DND-41 (cell line): ENCODE data around the gene ANKLE1.

Source experiments
- ATAC-seq: fragments of 200-7000 bp; cut with Tn5 transposase; 3 replicates; pipeline ENCODE4 v1.9.1; 2021; ENCODE audit warnings: low read depth; ENCODE audit not compliant: insufficient read depth
- DNase-seq: peaks from one replicate; pipeline ENCODE4 v3.0.0-alpha.2; 2020
- H2AFZ ChIP-seq: 2 replicates; pipeline ENCODE4 v1.6.0; 2012; ENCODE audit warnings: low read depth, low read length
- H3K27ac ChIP-seq: 2 replicates; pipeline ENCODE4 v1.5.1; 2012; ENCODE audit warnings: low read length, inconsistent platforms
- H3K27me3 ChIP-seq: fragments of 200-600 bp; sonication (generic); 2 replicates; pipeline ENCODE4 v1.6.0; 2012; ENCODE audit warnings: low read length, mild to moderate bottlenecking, inconsistent platforms; ENCODE audit not compliant: insufficient read depth, poor library complexity
- H3K36me3 ChIP-seq: 2 replicates; pipeline ENCODE4 v1.5.1; 2012; ENCODE audit warnings: low read length, inconsistent platforms; ENCODE audit not compliant: insufficient read depth
- H3K4me1 ChIP-seq: 2 replicates; pipeline ENCODE4 v1.5.1; 2012; ENCODE audit warnings: mild to moderate bottlenecking, low read length; ENCODE audit not compliant: insufficient read depth
- H3K4me2 ChIP-seq: 2 replicates; pipeline ENCODE4 v1.6.0; 2012; ENCODE audit warnings: mild to moderate bottlenecking, moderate library complexity, low read length, inconsistent platforms; ENCODE audit not compliant: insufficient read depth
- H3K4me3 ChIP-seq, 2 experiments: fragments of 200-600 bp in 1 of 2; shearing (Covaris generic) in 1 of 2; 2 replicates each; pipeline ENCODE4 v1.5.1; 2012 to 2016; ENCODE audit warnings: inconsistent platforms in 2 of 2, low read length in 2 of 2, mild to moderate bottlenecking in 2 of 2, low read depth in 1 of 2, moderate library complexity in 1 of 2
- H3K79me2 ChIP-seq: 2 replicates; pipeline ENCODE4 v1.6.0; 2012; ENCODE audit warnings: low read length, inconsistent platforms; ENCODE audit not compliant: insufficient read depth
- H3K9ac ChIP-seq: 2 replicates; pipeline ENCODE4 v1.6.0; 2012; ENCODE audit warnings: low read depth, mild to moderate bottlenecking, inconsistent platforms, low read length, moderate library complexity
- H3K9me3 ChIP-seq: 2 replicates; pipeline ENCODE4 v1.5.1; 2012; ENCODE audit warnings: low read length, moderate library complexity, mild to moderate bottlenecking, inconsistent platforms; ENCODE audit not compliant: insufficient read depth, severe bottlenecking
- H4K20me1 ChIP-seq: 2 replicates; pipeline ENCODE4 v1.6.0; 2012; ENCODE audit warnings: low read length; ENCODE audit not compliant: insufficient read depth
- EZH2 ChIP-seq: IDR thresholded peaks from 3 replicates; pipeline ENCODE4 v1.6.1; 2012; ENCODE audit warnings: borderline replicate concordance, low read depth, mild to moderate bottlenecking, moderate library complexity, low read length, inconsistent platforms; ENCODE audit not compliant: severe bottlenecking
- TF ChIP-seq, protein P1 (sequence below): IDR thresholded peaks from 2 replicates; pipeline ENCODE4 v1.5.1; 2012; ENCODE audit warnings: borderline replicate concordance, low read length, moderate library complexity, mild to moderate bottlenecking; ENCODE audit not compliant: poor library complexity, severe bottlenecking; ENCODE audit errors: extremely low read depth

Gene ANKLE1

DNA sequence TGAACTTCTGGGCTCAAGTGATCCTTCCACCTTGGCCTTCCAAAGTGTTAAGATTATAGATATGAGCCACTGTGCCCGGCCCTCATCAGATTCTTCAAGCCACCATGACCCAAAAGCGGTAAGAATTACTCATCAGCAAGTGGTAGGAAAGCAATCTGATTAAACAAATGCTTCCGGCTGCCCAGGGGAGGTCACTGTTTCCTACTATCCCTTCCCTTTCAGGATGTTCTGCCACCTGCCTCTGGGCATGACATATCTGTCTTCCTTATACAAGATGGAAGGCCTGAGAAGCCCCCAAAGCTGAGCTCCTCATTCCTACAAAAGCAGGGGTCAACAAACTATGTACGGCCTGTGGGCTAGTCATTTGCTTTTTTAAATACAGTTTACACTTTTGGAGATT, 14.6 kb downstream of the ANKLE1 start:
- no peaks in the 10 kb centered on the region for H3K27me3 ChIP-seq
- peaks cover 28% of the 10 kb centered on the region for H3K4me1 ChIP-seq
- ATAC-seq (no peak), DNase-seq (no peak)
- H3K79me2 ChIP-seq: peaks cover 9% of the 10 kb centered on the region; the same call in 1 of the 2 replicates
- peaks cover 3% of the 10 kb centered on the region for H3K9me3 ChIP-seq
- H3K9ac ChIP-seq: no peak overlapping the region
- H3K27ac ChIP-seq: no peak overlapping the region
- H3K4me2 ChIP-seq: no peak overlapping the region
- peaks cover 7% of the 10 kb centered on the region; the same call in 1 of the 2 replicates for H3K36me3 ChIP-seq
- H3K4me3 ChIP-seq: no peak overlapping the region
- no peaks in the 10 kb centered on the region; the same call in 1 of the 2 replicates for H4K20me1 ChIP-seq
- no peak overlapping the region for H2AFZ ChIP-seq
- TF ChIP-seq, protein P1, sequence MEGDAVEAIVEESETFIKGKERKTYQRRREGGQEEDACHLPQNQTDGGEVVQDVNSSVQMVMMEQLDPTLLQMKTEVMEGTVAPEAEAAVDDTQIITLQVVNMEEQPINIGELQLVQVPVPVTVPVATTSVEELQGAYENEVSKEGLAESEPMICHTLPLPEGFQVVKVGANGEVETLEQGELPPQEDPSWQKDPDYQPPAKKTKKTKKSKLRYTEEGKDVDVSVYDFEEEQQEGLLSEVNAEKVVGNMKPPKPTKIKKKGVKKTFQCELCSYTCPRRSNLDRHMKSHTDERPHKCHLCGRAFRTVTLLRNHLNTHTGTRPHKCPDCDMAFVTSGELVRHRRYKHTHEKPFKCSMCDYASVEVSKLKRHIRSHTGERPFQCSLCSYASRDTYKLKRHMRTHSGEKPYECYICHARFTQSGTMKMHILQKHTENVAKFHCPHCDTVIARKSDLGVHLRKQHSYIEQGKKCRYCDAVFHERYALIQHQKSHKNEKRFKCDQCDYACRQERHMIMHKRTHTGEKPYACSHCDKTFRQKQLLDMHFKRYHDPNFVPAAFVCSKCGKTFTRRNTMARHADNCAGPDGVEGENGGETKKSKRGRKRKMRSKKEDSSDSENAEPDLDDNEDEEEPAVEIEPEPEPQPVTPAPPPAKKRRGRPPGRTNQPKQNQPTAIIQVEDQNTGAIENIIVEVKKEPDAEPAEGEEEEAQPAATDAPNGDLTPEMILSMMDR: no peak
- TF ChIP-seq EZH2: no peak

DNA sequence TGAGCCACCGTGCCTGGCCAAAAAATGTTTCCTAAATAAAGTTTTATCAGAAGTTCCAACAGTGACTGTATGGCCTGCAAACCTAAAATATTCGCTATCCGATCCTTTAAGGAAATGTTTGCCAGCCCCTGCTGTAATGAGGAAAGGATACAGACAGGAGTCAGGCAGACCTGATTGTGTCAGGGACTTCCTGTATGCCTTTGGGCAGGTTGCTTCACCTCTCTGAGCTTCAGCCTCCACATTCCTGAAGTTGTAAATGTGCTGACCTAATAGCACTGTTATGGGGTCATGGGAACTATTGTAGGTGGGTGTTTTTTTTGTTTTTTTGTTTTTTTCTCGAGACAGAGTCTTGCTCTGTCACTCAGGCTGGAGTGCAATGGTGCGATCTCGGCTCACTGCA, 15.3 kb downstream of the ANKLE1 start:
- Histone ChIP-seq H3K9ac (no peak overlapping the region), H3K4me3 (no peak overlapping the region), H3K36me3 (peaks cover 11% of the 10 kb centered on the region; the same call in 1 of the 2 replicates), H3K27me3 (no peaks in the 10 kb centered on the region), H2AFZ (no peak overlapping the region), H3K9me3 (peaks cover 3% of the 10 kb centered on the region), H4K20me1 (no peaks in the 10 kb centered on the region; the same call in 1 of the 2 replicates), H3K27ac (no peak overlapping the region), H3K4me1 (peaks cover 25% of the 10 kb centered on the region), H3K4me2 (no peak overlapping the region), H3K79me2 (peaks cover 9% of the 10 kb centered on the region; the same call in 1 of the 2 replicates)
- DNase-seq: no peak
- ATAC-seq: no peak
- TF ChIP-seq, protein P1: no peak
- TF ChIP-seq EZH2: no peak

DNA sequence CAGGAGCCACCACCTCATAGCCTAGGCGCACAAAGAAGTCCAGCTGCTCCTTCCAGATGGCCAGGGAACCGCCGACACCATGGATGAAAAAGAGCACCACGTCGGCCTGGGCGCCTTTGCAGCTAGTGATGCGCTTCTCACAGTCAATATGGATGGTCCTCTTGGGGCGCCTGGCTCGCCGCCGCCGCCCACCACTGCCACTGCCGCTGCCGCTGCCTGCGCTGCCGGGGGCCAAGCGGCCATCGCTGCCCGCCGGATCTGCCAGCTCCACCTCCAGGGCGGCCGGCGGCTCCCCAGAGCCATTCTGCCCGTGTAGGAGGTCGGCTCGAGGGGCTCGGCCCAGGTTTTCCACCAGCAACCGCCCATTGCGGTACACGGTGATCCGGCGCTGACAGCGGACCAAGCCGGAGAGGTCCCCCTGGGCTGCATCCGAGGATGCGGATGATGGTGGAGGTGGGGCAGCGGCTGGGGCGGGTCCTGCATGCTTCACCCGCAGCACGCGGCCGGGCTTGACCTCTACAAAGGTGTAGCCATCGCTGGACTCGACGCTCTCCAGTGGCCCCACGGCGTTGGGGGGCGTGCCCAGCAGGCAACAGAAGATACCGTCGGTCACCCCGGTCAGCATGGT, 19.4 kb downstream of the ANKLE1 start:
- peaks cover under 1% of the 10 kb centered on the region for H3K79me2 ChIP-seq
- DNase-seq (no peak), ATAC-seq (no peak)
- no peaks in the 10 kb centered on the region for H4K20me1 ChIP-seq
- H3K9me3 ChIP-seq: peaks cover 3% of the 10 kb centered on the region
- H3K9ac ChIP-seq: no peak overlapping the region
- H3K4me2 ChIP-seq: no peak overlapping the region
- H3K27me3 ChIP-seq: no peaks in the 10 kb centered on the region
- no peak overlapping the region for H3K27ac ChIP-seq
- H3K4me1 ChIP-seq: peaks cover 8% of the 10 kb centered on the region
- peaks cover 11% of the 10 kb centered on the region; the same call in 1 of the 2 replicates for H3K36me3 ChIP-seq
- no peak overlapping the region for H3K4me3 ChIP-seq
- no peak overlapping the region for H2AFZ ChIP-seq
- no peak for TF ChIP-seq EZH2
- TF ChIP-seq, protein P1: no peak
